Neural cell (in vitro differentiated cells): Measurements from ENCODE around the gene CCDC69. TPM values are rescaled to one million over a fixed set of nuclear protein-coding genes. Genes with fewer than 3 reads are reported as not detected.
"Not testable (repeated sequence)": the region's sequence is repeated elsewhere in the genome, so short reads cannot be mapped to it uniquely, and the experiment has no call there.

Source experiments
- H2AFZ ChIP-seq: fragments of 200-600, 300-800 bp; sonication (generic), shearing (Covaris generic); 2 replicates; pipeline ENCODE4 v1.6.0; 2014; ENCODE audit warnings: low read depth, mild to moderate bottlenecking, antibody characterized with exemption, low read length, moderate library complexity
- H3F3A ChIP-seq: fragments of 200-600 bp; shearing (Covaris generic); 2 replicates; pipeline ENCODE4 v1.6.1; 2016; ENCODE audit warnings: mild to moderate bottlenecking, moderate library complexity, mixed read lengths, antibody characterized with exemption, low read length; ENCODE audit not compliant: insufficient read depth, poor library complexity, severe bottlenecking
- H3K27ac ChIP-seq: fragments of 200-600, 300-800 bp; sonication (generic), shearing (Covaris generic); 2 replicates; pipeline ENCODE4 v1.5.1; 2014; ENCODE audit warnings: mild to moderate bottlenecking, low read length, moderate library complexity
- H3K27me3 ChIP-seq: fragments of 300-800, 200-600 bp; sonication (generic), shearing (Covaris generic); 2 replicates; pipeline ENCODE4 v1.6.0; 2014; ENCODE audit warnings: mild to moderate bottlenecking, low read depth, low read length, moderate library complexity; ENCODE audit not compliant: insufficient read depth
- H3K36me3 ChIP-seq: fragments of 300-800, 200-600 bp; sonication (generic), shearing (Covaris generic); 2 replicates; pipeline ENCODE4 v1.5.1; 2014; ENCODE audit warnings: mild to moderate bottlenecking, antibody characterized with exemption, low read length, moderate library complexity; ENCODE audit not compliant: insufficient read depth
- H3K4me2 ChIP-seq: fragments of 300-800, 200-600 bp; sonication (generic), shearing (Covaris generic); 2 replicates; pipeline ENCODE4 v1.6.0; 2014; ENCODE audit warnings: mild to moderate bottlenecking, low read length
- H3K4me3 ChIP-seq: fragments of 300-800, 200-600 bp; sonication (generic), shearing (Covaris generic); 2 replicates; pipeline ENCODE4 v1.5.1; 2014; ENCODE audit warnings: mild to moderate bottlenecking, low read length, moderate library complexity
- H3K79me2 ChIP-seq: fragments of 200-600 bp; shearing (Covaris generic); replicated peaks from 2 replicates; pipeline ENCODE4 v1.6.0; 2014; ENCODE audit warnings: mild to moderate bottlenecking, low read length, moderate library complexity; ENCODE audit not compliant: insufficient read depth
- H3K9ac ChIP-seq: fragments of 300-800, 200-600 bp; sonication (generic), shearing (Covaris generic); 2 replicates; pipeline ENCODE4 v1.6.1; 2016; ENCODE audit warnings: mild to moderate bottlenecking, low read length, mixed read lengths
- H3K9me2 ChIP-seq: fragments of 200-600 bp; shearing (Covaris generic); 2 replicates; pipeline ENCODE4 v1.6.1; 2016; ENCODE audit warnings: mild to moderate bottlenecking, low read length, mixed read lengths; ENCODE audit not compliant: insufficient read depth
- H3K9me3 ChIP-seq: fragments of 200-600, 300-800 bp; sonication (generic), shearing (Covaris generic); 2 replicates; pipeline ENCODE4 v1.6.1; 2016; ENCODE audit warnings: mild to moderate bottlenecking, mixed run types, low read length, moderate library complexity, mixed read lengths
- H4K20me1 ChIP-seq: fragments of 200-600 bp; shearing (Covaris generic); 2 replicates; pipeline ENCODE4 v1.6.1; 2016; ENCODE audit warnings: mild to moderate bottlenecking, mixed run types; ENCODE audit not compliant: insufficient read depth
- CTCF ChIP-seq: fragments of 450-650 bp; IDR thresholded peaks from 2 replicates; pipeline ENCODE4 v1.5.1; 2014; ENCODE audit warnings: antibody characterized with exemption, mild to moderate bottlenecking, moderate library complexity; ENCODE audit not compliant: poor library complexity, severe bottlenecking
- EP300 ChIP-seq: fragments of 450-650 bp; conservative IDR thresholded peaks from 2 replicates; pipeline ENCODE4 v1.6.1; 2014; ENCODE audit warnings: antibody characterized with exemption, mild to moderate bottlenecking, moderate library complexity; ENCODE audit not compliant: poor library complexity, severe bottlenecking
- EZH2 ChIP-seq: fragments of 200-600, 300-800 bp; shearing (Covaris generic), sonication (generic); IDR thresholded peaks from 2 replicates; pipeline ENCODE4 v1.6.1; 2014; ENCODE audit warnings: antibody characterized with exemption, low read length, borderline replicate concordance, mild to moderate bottlenecking; ENCODE audit not compliant: insufficient read depth, poor library complexity, severe bottlenecking
- MXI1 ChIP-seq: fragments of 450-650 bp; conservative IDR thresholded peaks from 2 replicates; pipeline ENCODE4 v1.6.1; 2014; ENCODE audit warnings: antibody characterized with exemption, mild to moderate bottlenecking; ENCODE audit not compliant: poor library complexity, severe bottlenecking
- POLR2AphosphoS5 ChIP-seq: IDR thresholded peaks from 2 replicates; pipeline ENCODE4 v1.6.1; 2012
- RAD21 ChIP-seq: fragments of 450-650 bp; conservative IDR thresholded peaks from 2 replicates; pipeline ENCODE4 v1.6.1; 2014; ENCODE audit warnings: antibody characterized with exemption, mild to moderate bottlenecking, moderate library complexity
- REST ChIP-seq: IDR thresholded peaks from 2 replicates; pipeline ENCODE4 v1.6.1; 2012; ENCODE audit warnings: borderline replicate concordance
- SMC3 ChIP-seq: fragments of 450-650 bp; conservative IDR thresholded peaks from 2 replicates; pipeline ENCODE4 v1.6.1; 2014; ENCODE audit warnings: antibody characterized with exemption, mild to moderate bottlenecking, moderate library complexity; ENCODE audit not compliant: poor library complexity
- TAF1 ChIP-seq: IDR thresholded peaks from 2 replicates; pipeline ENCODE4 v1.6.1; 2012; ENCODE audit warnings: low read depth
- polyA plus RNA-seq: library from polyadenylated mRNA; depleted of rRNA; stranded (reverse); fragments of >200 nt; gene quantifications from 2 replicates; pipeline ENCODE4 v1.2.3, GENCODE V29; 2014

CCDC69 gene
- polyA plus RNA-seq, 1 donor from 2014 or later = not detected

GRCh38 chr5:151240268-151240835 is 16.5 kb upstream of the CCDC69 start:
- not testable (repeated sequence) for H3K4me3 ChIP-seq, H3K4me2 ChIP-seq, H3K27me3 ChIP-seq, H3K9me2 ChIP-seq, H3F3A ChIP-seq, H3K79me2 ChIP-seq, H4K20me1 ChIP-seq, H3K27ac ChIP-seq, H3K9ac ChIP-seq, H3K9me3 ChIP-seq, H3K36me3 ChIP-seq, H2AFZ ChIP-seq

DNA sequence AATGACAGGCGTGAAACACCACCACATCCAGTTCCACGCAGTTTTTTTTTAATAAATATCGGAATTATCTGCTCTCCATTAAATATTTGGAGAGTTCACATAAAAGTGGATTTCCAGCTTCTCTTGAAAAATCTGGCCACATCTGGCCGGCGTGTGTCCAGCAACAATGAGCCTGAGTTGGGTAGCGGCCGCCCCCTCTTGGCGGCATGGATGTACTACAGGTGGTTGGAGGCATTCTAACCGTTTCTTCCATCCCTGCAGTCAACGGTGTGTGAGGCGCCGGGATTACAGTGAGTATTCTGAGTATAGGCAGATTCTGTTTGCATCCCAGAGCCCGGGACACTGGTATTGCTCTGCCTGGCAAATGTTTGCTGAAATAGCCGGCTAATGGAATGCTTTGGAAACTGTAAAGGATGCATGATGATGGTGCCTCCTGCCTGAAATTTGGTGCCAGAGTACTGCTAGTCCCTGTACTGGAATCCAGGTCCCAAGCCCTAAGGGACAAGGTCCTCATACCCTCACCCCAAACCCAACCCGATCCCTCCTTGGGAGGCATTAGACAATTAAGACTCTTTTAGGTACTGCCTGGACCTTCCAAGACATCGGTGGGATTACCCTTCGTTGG is 15.5 kb upstream of the CCDC69 start:
- Histone ChIP-seq H3K27ac (no peak overlapping the region), H3K79me2 (no peaks in the 10 kb centered on the region), H3K9me3 (no peaks in the 10 kb centered on the region), H3F3A (no peaks in the 10 kb centered on the region), H3K4me2 (no peak overlapping the region), H3K4me3 (no peak overlapping the region), H4K20me1 (no peaks in the 10 kb centered on the region), H2AFZ (no peak overlapping the region), H3K9ac (no peak overlapping the region), H3K27me3 (no peaks in the 10 kb centered on the region), H3K36me3 (no peaks in the 10 kb centered on the region), H3K9me2 (no peaks in the 10 kb centered on the region)
- no peak for TF ChIP-seq POLR2AphosphoS5
- no peak for TF ChIP-seq REST
- no peak for TF ChIP-seq TAF1
- TF ChIP-seq RAD21 = no peak
- TF ChIP-seq MXI1 = no peak
- no peak for TF ChIP-seq CTCF
- TF ChIP-seq EP300 = no peak
- TF ChIP-seq SMC3 = no peak
- no peak for TF ChIP-seq EZH2
